GM18502 (cell line): ENCODE measurements around the gene TRPV4.

Experiments used
- ATAC-seq: cut with Tn5 transposase; IDR thresholded peaks from one replicate; pipeline ENCODE4 v1.9.1; 2021; ENCODE audit warnings: mild to moderate bottlenecking; ENCODE audit not compliant: unreplicated experiment, poor library complexity

TRPV4 gene

GRCh38 chr12:109811624-109811995, 21.6 kb downstream of the TRPV4 start:
- no peak for ATAC-seq

- ATAC-seq: no peak
These were observed 22.1 kb downstream of the TRPV4 start for GRCh38 chr12:109810954-109811623.

DNA sequence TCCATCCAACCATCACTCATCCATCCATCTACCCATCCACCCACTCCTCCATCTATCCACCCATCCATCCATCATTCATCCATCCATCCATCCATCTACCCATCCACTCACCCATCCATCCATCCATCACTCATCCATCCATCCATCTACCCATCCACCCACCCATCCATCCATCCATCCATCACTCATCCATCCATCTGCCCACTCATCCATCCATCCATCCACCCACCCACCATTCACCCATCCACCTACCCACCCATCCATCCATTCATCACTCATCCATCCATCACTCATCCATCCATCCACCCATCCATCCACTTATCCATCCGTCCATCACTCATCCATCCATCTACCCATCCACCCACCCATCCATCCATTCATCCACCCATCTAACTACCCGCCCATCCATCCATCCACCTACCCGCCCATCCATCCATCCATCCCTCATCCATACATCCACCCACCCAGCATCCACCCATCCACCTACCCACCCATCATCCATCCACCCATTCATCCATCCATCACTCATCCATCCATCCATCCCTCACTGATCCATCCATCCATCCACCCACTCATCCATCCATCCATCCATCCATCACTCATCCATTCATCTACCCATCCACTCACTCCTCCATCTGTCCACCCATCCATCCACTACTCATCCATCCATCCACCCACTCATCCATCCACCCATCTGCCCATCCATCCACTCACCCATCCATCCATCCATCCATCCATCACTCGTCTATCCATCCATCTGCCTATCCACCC, 24.1 kb downstream of the TRPV4 start:
- no peak for ATAC-seq

DNA sequence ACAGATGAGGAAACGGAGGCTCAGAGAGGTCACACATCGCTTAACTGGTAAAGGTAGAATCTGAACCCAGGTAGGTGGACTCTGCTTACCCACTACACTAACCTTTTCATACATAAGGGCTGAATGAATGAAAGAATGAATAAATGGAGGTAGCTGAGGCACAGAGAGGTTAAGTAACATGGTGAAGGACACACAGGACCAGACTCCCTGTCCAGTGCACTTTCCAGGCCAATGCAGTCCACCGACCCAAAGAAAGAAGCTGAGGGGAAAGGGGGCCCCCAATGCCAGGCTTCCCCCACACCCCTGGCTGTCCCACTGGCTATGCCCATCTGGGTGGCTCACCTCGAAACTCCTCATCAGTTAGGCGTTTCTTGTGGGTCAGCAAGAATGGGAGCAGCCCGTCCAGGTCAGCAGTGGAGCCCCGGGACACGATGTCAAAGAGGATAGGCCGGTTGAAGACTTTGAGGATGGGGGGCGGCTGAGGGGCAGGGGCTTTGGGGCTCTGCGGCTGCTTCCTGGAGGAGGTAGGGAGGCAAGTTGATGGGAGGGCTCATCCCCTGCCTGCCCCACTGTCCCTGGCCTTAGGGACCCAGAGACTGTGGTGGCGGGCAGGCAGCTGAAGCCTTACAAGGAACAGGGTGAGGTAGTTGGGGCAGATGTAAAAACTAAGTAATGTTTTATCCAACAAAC, 25.1 kb downstream of the TRPV4 start:
- ATAC-seq: no peak

GRCh38 chr12:109804820-109805761, 28.1 kb downstream of the TRPV4 start:
- no peak for ATAC-seq

DNA sequence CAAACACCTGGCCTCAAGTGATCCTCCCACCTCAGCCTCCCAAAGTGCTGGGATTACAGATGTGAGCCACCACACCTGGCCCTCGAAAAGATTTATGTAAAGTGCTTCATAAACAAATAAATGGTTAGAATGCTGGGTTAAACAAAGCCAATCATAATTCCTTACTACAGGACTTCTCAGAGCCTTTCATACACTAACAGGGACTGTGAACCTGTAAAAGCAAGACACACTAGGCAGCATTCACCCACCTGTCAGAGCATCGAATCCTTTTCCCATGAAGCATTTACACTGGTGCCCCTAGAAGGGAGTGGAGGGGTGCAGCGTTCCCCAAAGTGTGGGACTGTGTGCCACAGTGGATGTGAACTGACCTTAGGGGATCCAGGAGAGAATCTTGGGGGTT, 29.5 kb downstream of the TRPV4 start:
- ATAC-seq: no peak

DNA sequence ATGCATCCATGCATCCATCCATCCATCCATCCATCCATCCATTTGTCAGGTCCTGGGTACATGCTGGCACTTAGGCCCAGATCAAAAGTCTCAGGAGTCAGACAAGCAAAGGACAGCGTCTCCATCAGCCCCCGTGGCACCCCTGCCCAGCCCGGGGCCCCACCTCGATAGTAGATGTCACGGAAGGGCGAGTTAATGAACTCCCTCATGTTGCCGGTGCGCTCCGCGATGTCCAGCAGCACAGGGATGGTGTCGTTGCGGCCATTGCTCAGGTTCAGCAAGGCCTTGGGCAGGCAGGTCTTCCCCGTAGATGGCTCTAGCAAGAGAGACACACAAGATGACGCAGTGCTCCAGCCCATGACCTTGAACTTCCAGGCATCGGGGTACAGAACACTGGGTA, 30.4 kb downstream of the TRPV4 start:
- ATAC-seq: no peak

GRCh38 chr12:109800536-109800935, 32.7 kb downstream of the TRPV4 start:
- ATAC-seq: no peak

DNA sequence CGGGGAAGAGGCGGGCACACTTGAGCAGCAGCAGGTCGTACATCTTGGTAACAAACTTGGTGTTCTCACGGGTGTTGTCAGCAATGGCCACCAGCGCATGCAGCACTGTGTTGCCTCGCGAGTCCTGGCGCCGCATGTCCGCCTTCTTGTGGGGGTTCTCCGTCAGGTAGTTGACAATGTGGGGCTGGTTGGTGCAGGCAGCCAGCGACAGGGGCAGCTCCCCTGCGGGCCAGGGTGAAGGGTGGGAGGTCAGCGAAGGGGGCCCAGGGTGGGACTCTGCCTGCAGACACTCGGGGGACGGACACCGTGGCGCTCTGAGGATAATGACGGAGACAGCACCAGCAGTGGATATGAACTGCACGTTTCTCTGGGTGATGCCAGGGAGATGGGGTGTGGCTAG, 34.5 kb downstream of the TRPV4 start:
- ATAC-seq: no peak

DNA sequence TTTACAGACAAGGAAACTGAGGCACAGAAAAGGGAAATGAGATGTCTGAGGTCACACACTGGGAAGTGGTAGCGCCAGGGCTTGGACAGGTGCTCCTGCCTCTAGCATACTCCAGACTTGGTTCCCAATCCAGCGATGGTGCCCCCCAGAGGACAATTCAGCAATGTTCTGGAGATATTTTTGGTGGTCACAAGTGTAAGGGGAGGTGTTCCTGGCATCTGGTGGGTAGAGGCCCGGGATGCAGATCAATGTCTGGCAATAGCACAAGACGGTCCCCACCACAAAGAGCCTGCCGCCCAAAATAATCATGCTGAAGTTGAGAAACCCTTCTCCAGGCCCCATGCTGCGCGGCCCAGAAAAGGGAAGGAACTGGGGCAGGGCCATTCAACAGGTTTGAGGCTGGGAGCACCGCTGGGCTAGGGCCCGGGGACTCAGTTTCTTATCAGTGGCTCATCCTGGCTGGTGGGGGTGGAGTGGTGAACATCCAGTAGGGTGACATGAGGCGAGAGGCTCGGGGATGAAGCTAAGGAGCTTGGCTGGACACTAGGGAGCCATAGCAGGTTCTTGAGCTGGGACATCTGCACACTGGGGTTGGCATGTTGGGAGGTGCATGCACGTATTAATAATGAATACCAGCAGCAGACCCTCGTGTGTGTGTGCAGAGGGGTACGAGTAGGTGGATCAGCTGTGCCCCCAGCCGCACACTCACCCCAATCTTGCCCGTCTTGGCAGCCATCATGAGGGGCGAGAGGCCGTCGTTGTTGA, 35.1 kb downstream of the TRPV4 start:
- no peak for ATAC-seq

DNA sequence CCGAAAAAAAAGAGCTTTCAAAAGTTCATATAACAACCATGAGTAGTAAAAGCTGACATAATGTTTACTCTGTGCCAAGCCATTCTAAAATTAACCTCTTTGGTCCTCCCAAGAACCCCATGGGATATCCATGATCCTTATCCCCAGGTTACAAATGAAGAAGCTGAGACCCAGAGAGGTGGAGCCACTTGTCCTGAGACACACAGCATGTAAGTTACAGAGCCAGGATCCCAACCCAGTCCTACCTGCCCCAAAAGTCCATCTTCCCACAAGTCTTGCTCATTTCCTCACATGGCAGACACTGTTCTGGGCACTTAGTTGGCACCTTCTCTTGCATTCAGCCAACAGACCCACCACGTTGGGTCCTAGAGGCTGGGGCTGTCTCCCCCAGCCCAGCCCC, 37.1 kb downstream of the TRPV4 start:
- no peak for ATAC-seq

- no peak for ATAC-seq
These were observed 38.2 kb downstream of the TRPV4 start for GRCh38 chr12:109795023-109795422.

GRCh38 chr12:109793826-109794501, 39.2 kb downstream of the TRPV4 start:
- ATAC-seq: no peak

- ATAC-seq: no peak
These were observed 39.8 kb downstream of the TRPV4 start for GRCh38 chr12:109793411-109793810.

- no peak for ATAC-seq
These were observed 40.2 kb downstream of the TRPV4 start for GRCh38 chr12:109792992-109793391.

- ATAC-seq: no peak
These were observed 43.6 kb downstream of the TRPV4 start for GRCh38 chr12:109789526-109790048.

DNA sequence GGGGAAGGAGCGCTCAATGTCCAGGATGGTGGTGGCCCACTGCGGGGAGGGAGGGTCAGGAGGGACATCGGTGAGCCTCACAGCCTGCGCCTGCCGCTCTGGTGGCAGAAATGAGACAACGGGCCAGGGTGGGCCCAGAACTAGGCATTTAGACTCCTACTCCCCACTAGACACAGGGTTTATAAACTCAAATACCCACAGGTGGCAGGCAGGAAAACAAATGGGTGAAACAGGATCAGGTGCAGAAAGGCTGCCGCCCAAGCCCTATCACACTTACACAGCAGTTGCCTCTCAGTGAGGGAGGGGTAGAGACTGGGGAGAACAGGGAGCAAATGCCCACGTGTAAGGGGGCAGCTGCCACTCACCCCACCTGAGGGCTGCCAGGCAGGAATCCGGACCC, 46.4 kb downstream of the TRPV4 start:
- no peak for ATAC-seq

DNA sequence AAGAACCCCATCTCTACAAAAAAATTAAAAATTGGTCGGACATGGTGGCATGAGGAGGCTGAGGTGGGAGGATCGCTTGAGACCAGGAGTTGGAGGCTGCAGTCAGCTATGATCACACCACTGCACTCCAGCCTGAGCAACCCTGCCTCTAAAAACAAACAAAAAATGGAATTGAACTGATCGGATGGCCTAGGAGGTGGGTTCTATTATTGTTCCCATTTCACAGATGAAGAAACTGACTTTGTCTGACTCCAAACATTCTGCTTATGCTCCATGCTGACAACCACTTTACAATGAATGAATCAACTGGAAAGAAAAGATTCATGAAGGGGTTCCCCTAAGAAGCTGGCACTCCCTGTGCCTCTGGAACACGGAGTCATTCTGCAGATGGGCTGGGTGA, 47.3 kb downstream of the TRPV4 start:
- no peak for ATAC-seq

DNA sequence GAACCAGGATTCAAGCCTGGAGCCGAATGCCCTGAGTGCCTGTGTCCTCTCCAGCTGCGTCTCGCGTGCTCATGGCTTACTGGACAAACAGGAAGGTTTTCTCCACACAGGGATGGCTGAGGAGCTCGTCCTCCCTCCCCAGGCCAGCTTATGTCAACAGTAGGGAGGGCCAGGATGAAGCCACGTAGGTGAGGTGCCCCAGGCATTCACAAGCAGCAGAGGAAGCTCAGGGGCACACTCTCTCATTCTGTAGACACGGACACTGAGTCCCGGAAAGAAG, 49.3 kb downstream of the TRPV4 start:
- no peak for ATAC-seq
